Activated T-cell treated with anti-CD3 and anti-CD28 coated beads for 24 hours (primary cell): ENCODE data around the gene PPP1R1A.

Experiments
- DNase-seq: peaks from one replicate; pipeline ENCODE4 v3.0.0-alpha.2; 2020; ENCODE audit warnings: low read depth

Gene PPP1R1A, protein sequence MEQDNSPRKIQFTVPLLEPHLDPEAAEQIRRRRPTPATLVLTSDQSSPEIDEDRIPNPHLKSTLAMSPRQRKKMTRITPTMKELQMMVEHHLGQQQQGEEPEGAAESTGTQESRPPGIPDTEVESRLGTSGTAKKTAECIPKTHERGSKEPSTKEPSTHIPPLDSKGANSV

DNA sequence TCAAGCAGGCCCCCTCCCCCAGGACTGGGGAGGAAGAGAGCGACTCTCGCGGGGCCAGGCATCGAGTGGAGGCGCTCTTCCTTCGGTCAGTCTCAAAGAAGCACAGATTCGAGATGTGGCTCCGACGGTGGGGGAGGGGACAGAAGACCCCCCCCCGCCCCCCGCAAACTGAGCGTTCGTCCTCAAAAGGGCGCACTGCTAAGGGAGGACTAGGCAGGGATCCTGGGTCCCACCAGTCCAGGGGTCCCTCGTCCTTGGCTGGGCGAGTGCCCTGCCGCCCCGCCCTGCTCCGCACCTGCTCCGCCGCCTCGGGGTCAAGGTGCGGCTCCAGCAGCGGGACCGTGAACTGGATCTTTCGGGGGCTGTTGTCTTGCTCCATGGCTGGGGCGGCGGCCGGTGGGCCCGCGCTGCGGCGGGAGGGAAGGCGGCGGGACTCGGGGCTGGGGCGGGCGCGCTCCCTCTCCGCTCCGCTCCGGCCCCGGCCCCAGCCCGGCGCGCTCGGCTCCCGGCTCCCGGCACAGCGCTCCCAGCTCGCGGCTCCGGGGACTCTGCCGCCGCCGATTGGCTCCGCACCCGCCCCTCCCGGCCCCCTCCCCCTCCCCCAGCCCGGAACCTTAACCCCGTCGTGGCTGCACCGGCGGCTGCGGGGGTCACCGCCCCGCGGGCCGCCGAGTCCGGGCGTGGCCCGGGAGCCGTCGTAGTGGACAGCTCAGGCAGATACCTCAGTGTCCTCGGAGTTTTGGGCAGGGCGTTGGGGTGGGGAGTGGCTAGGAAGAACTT, at the start of gene PPP1R1A:
PPP1R1A (minus strand) TSS at position 550 of the 780 bp plus-strand sequence; CDS start at position 379, 171 bp downstream.
- no peak for DNase-seq

DNA sequence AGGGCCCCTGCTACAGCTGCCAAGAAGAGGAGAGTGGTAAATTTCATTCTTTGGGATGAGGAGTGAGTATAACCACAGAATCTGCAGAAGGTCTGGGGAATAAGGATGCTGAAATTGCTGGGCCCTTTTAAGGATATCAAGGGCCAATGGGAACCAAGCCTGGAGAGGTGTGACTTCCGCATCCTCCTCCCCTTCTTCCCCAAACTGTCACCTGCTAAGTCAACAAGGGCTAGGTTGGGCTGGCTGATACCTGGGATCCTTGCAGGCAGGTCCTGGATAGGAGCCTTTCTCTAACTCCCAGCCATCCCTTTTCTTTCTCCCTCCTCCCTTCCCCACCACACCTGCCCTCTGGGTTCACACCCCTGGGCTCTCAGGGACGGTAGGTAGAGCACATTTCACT, 46.3 kb upstream of the PPP1R1A start, which contains the start of gene LACRT:
LACRT (minus strand) TSS at position 101 of the 400 bp plus-strand sequence; CDS start at position 47, 54 bp downstream.
- no peak for DNase-seq

DNA sequence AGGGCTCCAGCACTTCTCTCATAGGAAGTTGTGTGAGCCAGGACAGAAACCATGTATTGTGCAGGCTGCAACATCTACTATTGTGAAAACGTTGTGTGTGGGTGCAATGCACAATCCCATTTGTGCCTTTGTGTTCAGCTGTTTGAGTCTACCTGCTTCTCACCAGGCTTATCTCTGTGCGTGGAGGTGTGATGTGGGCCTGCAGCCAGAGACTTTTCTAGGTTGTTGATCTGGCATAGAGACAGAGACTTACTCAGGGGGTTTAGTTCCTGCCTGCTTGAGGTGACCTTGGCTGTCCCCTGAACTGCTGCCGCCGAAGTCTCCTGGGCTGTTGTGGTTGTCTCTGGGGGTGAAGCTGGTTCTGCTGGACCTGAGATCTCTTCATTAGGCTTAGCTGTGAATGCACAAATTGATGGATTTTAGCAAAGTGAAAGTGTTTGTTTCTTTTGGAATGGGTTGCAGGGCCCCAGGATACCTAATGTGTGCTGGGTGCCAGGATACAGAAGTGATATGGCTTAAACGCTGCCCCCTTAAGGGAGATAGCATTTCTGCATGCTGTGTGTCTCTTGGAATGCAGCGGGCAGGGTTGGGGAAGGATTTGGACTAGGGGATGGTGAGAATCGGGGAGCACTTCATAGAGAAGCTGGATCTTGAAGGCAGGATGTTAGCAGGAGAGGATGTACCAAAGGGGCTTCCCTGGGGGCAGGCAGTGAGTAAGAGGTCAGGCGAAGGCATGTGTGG, 43.7 kb upstream of the PPP1R1A start:
- no peak for DNase-seq

- DNase-seq = no peak
These were observed 43.1 kb upstream of the PPP1R1A start for GRCh38 chr12:54631551-54631950.

- no peak for DNase-seq
These were observed 41.5 kb upstream of the PPP1R1A start for GRCh38 chr12:54629925-54630324.

DNA sequence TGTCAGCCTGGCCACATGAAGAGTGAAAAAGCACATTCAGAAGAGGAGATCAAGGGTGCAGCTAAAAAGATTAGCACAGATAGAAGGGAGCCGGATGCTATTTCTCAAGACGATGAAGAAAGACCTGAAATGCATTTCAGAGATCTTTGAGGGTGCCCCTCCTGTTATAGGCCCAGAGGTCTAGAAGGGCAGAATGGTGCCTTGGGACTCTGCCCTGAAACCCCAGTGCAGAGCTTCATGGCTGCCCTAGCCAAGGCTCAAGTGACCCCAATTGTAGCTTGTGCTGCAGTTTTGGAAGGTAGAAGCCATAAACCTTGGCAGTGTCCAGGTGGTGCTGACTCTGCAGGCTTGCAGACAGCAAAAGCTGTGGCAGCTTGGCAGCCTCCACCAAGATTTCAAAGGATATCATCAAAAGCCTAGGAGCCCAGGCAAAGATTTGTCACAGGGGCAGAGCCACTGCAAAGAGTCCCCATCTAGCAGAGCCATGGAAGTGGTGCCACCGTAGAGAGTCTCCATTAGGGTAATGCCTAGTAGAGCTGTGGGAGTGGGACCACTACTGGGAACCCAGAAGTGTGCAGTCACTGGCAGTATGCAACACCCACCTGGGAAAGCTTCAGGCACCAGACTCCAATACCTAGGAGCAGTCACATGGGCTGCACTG, 39.9 kb upstream of the PPP1R1A start:
- DNase-seq = no peak

GRCh38 chr12:54627304-54627703, 38.8 kb upstream of the PPP1R1A start:
- DNase-seq = no peak

- DNase-seq = no peak
These were observed 37.1 kb upstream of the PPP1R1A start for GRCh38 chr12:54625598-54625997.

GRCh38 chr12:54624315-54625279, 36.1 kb upstream of the PPP1R1A start:
- DNase-seq = no peak

GRCh38 chr12:54622463-54623183, 34.2 kb upstream of the PPP1R1A start:
- DNase-seq = no peak

- DNase-seq = no peak
These were observed 28.6 kb upstream of the PPP1R1A start for GRCh38 chr12:54616933-54617680.

DNA sequence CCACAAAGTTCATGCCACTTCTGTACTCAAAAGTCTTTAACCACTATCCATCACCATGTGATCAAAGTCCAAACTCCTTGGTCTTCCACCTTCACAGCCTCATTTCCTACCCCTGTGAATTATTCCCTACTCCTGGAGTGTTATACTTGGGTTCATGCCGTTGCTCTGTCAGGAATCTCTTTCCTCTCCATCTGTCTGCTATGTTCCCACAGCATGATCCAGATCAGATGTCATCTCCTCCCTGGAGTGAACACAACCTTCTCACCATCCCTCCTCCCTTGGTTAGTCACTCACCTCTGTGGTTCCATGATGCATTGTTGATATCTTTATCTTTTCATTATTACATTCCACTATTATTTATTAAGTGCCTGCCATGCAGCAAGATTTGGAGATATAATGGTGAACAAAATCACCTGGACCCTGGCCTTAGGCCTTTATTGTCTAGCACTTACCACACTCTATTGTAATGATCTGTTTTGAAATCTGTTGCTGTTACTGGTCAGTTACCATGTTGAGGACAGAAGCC, 23.8 kb upstream of the PPP1R1A start:
- no peak for DNase-seq

GRCh38 chr12:54611715-54612149, 23.3 kb upstream of the PPP1R1A start:
- DNase-seq = no peak

GRCh38 chr12:54608769-54609168, 20.3 kb upstream of the PPP1R1A start:
- no peak for DNase-seq

DNA sequence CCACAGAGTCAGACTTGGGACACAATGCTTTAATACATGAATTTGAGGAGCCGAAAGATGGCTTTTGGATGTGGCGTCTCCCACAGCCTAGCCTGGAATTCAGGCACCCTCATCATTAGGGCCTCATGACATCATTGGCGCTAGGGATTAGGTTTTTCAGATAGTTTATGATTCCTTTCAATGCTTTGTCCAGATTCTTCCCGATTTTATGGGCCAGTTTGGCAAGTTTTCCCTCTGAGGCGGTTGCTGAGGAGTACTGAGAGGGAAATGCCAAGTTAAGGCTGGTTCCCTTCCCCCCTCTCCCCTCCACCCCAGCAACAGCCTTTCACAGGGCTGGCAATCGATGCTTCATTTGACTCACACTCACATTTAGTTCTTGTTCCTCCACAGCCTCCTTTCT, 19.7 kb upstream of the PPP1R1A start:
- no peak for DNase-seq

DNA sequence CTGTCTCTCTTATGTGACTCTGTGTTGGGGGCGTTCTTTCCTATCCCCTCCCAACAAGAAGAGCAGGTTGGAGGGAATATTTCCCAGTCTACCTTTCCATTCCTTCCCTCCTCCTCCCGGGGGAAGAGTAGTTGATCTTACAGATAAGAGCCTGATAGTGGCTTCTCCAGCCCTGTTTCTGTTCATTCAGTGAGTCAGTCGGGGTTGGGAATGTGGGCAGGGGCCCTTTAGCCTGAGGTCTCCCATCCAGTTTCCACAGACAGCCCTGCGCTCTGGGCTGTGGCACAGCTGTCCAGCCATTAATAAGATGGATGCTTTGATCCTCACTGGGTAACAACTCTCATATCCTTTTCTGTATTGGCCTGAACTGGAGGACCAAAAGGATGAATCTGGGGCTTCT, 18.1 kb upstream of the PPP1R1A start:
- DNase-seq = no peak

DNA sequence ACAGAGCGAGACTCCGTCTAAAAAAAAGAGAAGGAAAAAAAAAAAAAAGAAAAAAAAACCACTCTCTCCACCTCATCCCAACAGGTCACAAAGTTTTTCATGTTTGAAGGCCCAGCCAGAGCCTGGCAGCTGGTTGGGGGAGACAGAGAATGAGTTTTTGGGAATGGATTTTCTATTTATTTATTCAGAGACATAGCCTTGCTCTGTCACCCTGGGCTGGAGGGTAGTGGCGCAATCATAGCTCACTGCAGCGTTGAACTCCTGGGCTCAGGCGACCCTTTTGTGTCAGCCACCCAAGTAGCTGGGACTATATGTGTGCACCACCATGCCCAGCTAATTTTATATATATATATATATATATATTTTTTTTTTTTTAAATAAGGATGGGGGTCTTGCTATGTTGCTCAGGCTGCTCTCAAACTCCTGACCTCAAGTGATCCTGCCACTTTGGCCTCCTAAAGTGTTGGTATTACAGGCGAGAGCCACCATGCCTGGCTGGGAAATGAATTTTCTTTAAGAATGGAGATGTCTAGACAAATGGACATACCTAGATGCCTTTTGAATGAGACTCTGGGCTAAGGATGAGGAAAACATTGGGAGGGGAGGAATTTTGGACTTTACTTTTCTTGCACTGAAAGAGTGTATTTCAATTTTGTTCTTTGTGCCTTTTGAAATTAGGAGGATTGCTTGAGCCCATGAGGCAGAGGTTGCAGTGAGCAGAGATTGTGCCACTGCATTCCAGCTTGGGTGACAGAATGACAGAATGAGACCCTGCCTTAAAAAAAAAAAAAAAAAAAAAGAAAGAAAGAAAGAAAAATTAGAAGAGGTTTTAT, 16.9 kb upstream of the PPP1R1A start:
- DNase-seq = no peak

- no peak for DNase-seq
These were observed 16.0 kb upstream of the PPP1R1A start for GRCh38 chr12:54604436-54604835.

GRCh38 chr12:54603872-54604271, 15.4 kb upstream of the PPP1R1A start:
- DNase-seq = no peak
